Tibial artery (tissue), 4 donors: ENCODE measurements around the gene CCDC88B.

Experiments used
- DNase-seq, 2 donors: peaks; one replicate each; pipeline ENCODE4 v3.0.0-alpha.2; 2019
- H3K27ac ChIP-seq, 2 donors: fragments of 200-600 bp; sonication (generic) in 1 of 2; 1 replicate in 1 of 2; 2 replicates in 1 of 2; pipeline ENCODE4 v1.5.1; 2018 to 2019; ENCODE audit warnings: mild to moderate bottlenecking in 1 of 2
- H3K27me3 ChIP-seq, 2 donors: fragments of 200-600 bp; sonication (generic) in 1 of 2; one replicate each; pipeline versions ENCODE4 v1.5.1 to v1.6.0; 2016 to 2019
- H3K36me3 ChIP-seq, 3 donors: fragments of 200-600 bp; sonication (generic) in 2 of 3; one replicate each; pipeline ENCODE4 v1.5.1; 2016 to 2019; ENCODE audit warnings: mild to moderate bottlenecking in 2 of 3
- H3K4me1 ChIP-seq, 4 donors: fragments of 200-600 bp; sonication (generic) in 2 of 4; 1 replicate in 3 of 4; 2 replicates in 1 of 4; pipeline ENCODE4 v1.5.1; 2016 to 2019
- H3K4me3 ChIP-seq, 2 donors: fragments of 200-600 bp; sonication (generic) in 1 of 2; 1 replicate in 1 of 2; 2 replicates in 1 of 2; pipeline ENCODE4 v1.5.1; 2018 to 2019; ENCODE audit warnings: mild to moderate bottlenecking in 2 of 2
- H3K9me3 ChIP-seq, 3 donors: fragments of 200-600 bp; sonication (generic) in 1 of 3; one replicate each; pipeline ENCODE4 v1.5.1; 2016 to 2019
- intact Hi-C: fragments of 100-400 bp; cut with DNase I; formaldehyde crosslinking; loops from one replicate; pipeline ENCODE4 v1.15.0; 2023; ENCODE audit warnings: low total_unique reads
- TF ChIP-seq, protein P1 (sequence below), 2 experiments: fragments of 200-600 bp in 1 of 2; fragments of 450-650 bp in 1 of 2; IDR thresholded peaks; one replicate each; pipeline ENCODE4 v1.5.1; 2017 to 2019; ENCODE audit warnings: antibody characterized with exemption in 2 of 2, mild to moderate bottlenecking in 1 of 2, moderate library complexity in 1 of 2

The CCDC88B gene

DNA sequence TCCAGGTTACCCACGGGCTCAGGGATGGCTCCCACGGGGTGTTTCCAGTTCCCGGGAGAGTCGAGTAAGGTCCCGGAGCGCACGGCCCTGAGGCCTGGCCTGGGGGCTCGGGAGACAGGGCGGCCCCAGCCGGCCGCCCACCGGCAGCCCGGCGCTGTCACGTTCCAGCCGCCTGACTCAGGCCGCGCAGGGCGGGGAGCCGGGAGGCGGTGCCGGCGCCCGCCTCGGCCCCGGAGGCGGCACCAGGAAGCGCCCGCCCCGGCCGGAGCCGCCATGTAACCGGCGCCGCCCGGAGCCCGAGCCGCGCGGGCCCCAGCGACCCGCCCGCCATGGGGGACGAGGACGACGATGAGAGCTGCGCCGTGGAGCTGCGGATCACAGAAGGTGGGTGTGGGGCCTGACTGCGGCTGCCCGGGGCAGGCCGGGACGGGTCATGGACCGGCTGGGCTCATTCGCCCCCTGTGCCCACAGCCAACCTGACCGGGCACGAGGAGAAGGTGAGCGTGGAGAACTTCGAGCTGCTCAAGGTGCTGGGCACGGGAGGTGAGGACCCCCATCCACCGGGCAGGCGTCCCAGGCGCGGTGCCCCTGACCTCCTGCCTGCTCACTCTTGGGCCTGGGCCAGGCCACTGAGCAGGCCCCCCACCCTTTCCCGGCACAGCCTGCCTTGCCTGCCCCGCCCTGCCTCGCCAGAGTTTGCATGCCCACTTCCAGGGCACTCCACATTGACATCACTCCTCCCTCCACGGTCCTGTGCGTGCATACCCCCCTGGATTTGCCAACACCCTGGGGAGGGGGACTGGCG, 19.1 kb downstream of the CCDC88B start, which contains the start of gene RPS6KA4:
Gene RPS6KA4, plus strand, starts transcription at position 256 of the 805 bp plus-strand sequence. Its CDS starts 74 bp downstream, at position 330.
- H3K4me1 ChIP-seq: peaks cover 0 to 51% (median 36%) of the 10 kb centered on the region in 4 donors
- no peaks in the 10 kb centered on the region for H3K9me3 ChIP-seq
- peaks cover 24 to 34% (median 30%) of the 10 kb centered on the region in 3 donors for H3K36me3 ChIP-seq
- peak within 1 kb of the TSS; percentile 70 to 86 for H3K4me3 ChIP-seq
- DNase-seq: peak; percentile 53 to 84
- no peaks in the 10 kb centered on the region for H3K27me3 ChIP-seq
- TF ChIP-seq, protein P1, sequence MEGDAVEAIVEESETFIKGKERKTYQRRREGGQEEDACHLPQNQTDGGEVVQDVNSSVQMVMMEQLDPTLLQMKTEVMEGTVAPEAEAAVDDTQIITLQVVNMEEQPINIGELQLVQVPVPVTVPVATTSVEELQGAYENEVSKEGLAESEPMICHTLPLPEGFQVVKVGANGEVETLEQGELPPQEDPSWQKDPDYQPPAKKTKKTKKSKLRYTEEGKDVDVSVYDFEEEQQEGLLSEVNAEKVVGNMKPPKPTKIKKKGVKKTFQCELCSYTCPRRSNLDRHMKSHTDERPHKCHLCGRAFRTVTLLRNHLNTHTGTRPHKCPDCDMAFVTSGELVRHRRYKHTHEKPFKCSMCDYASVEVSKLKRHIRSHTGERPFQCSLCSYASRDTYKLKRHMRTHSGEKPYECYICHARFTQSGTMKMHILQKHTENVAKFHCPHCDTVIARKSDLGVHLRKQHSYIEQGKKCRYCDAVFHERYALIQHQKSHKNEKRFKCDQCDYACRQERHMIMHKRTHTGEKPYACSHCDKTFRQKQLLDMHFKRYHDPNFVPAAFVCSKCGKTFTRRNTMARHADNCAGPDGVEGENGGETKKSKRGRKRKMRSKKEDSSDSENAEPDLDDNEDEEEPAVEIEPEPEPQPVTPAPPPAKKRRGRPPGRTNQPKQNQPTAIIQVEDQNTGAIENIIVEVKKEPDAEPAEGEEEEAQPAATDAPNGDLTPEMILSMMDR (IDR thresholded peaks at IDR 0.05): peak in 1 of 2 experiments; percentile 29
- H3K27ac ChIP-seq: peak within 1 kb of the TSS; percentile 79 to 94
- intact Hi-C loops: no loop called here

DNA sequence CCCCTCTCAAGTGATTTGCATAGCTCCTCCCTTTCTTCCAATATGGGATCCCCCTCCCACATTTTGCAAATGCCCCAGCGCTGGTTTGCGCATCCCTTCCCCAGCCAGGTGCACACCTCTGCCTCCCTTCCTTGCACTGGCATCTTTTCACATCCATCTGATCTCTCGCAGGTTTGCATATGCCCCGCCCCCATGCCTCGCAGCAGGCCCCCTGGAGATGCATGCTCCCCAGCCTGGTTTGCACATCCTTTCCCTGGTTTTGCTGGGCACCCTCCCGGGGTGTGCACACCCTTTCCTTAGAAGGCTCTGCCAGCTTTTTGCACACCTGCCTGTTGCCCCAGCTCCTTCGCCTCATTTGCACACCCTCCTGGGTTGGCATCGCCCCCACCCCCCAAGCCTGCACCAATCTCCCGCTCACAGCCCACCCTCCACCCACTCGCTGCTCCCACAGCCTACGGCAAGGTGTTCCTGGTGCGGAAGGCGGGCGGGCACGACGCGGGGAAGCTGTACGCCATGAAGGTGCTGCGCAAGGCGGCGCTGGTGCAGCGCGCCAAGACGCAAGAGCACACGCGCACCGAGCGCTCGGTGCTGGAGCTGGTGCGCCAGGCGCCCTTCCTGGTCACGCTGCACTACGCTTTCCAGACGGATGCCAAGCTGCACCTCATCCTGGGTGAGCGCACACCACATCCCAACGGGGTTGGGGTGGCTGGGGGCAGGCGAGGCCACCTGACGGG, 19.9 kb downstream of the CCDC88B start:
- no peak for DNase-seq
- TF ChIP-seq, protein P1 (IDR thresholded peaks at IDR 0.05): no peak
- intact Hi-C loops: no loop called here
- Histone ChIP-seq H3K27ac (peak overlapping the region in 1 of 2 donors; percentile 94), H3K4me1 (peaks cover 0 to 45% (median 35%) of the 10 kb centered on the region in 4 donors), H3K27me3 (no peaks in the 10 kb centered on the region), H3K9me3 (no peaks in the 10 kb centered on the region), H3K36me3 (peaks cover 24 to 39% (median 38%) of the 10 kb centered on the region in 3 donors), H3K4me3 (peak overlapping the region; percentile 70 to 86)

DNA sequence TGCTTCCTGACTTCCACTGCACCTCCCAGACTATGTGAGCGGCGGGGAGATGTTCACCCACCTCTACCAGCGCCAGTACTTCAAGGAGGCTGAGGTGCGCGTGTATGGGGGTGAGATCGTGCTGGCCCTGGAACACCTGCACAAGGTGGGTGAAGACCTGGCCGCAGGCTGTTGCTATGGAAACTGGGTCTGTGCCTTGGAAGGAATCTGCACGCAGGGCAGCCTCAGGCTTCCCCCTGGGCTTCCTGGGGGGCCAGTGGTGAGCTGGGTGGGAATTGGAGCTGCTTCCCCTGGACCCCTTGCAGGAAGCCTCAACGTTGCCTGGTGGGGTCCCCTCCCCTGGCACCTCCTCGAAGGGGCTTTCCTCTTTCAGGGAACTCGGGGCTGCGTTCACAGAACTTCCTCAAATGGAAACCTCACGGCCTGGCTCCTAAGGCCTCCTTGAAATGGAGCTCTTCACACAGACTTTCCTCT, 20.5 kb downstream of the CCDC88B start:
- intact Hi-C loops: no loop called here
- TF ChIP-seq, protein P1 (IDR thresholded peaks at IDR 0.05): no peak
- Histone ChIP-seq H3K4me1 (peaks cover 0 to 39% (median 31%) of the 10 kb centered on the region in 4 donors), H3K4me3 (peak overlapping the region; percentile 70 to 86), H3K27ac (no peak overlapping the region), H3K36me3 (peaks cover 30 to 45% (median 44%) of the 10 kb centered on the region in 3 donors), H3K27me3 (no peaks in the 10 kb centered on the region), H3K9me3 (no peaks in the 10 kb centered on the region)
- no peak for DNase-seq

DNA sequence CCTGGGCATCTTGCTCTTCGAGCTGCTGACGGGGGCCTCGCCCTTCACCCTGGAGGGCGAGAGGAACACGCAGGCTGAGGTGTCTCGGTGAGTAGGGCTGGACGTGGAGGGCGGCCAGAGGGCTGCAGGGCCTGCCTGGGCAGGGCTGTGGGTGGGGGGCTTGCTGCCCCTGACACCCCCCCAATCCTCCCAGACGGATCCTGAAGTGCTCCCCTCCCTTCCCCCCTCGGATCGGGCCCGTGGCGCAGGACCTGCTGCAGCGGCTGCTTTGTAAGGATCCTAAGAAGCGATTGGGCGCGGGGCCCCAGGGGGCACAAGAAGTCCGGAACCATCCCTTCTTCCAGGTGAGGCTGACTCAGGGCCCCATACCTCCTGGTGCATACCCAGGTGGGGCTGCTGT, 21.7 kb downstream of the CCDC88B start:
- Histone ChIP-seq H3K27me3 (no peaks in the 10 kb centered on the region), H3K4me1 (peaks cover 0 to 35% (median 28%) of the 10 kb centered on the region in 4 donors), H3K4me3 (no peak overlapping the region), H3K36me3 (peaks cover 42 to 57% (median 55%) of the 10 kb centered on the region in 3 donors), H3K27ac (no peak overlapping the region), H3K9me3 (no peaks in the 10 kb centered on the region)
- no peak for DNase-seq
- TF ChIP-seq, protein P1 (IDR thresholded peaks at IDR 0.05): no peak
- intact Hi-C loops: no loop called here

DNA sequence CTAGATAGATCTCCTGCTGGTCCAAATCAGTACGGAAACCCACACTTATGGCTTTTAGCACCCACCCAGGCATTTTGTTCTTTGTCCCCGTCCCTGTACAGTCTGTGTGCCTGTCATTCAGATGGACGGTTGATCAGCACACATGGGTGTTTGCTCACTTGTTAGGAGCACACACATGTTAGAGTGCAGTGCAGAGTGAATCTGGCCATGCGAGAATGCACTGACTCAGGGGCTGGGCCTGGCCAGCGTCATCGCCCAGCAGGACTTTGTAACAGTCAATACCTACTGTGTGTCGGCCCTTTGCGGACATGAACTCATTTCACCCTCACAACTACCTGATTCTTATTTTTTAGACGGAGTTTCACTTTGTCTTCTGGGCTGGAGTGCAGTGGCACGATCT, 22.3 kb downstream of the CCDC88B start:
- Histone ChIP-seq H3K27me3 (no peaks in the 10 kb centered on the region), H3K4me3 (no peak overlapping the region), H3K4me1 (peaks cover 0 to 31% (median 26%) of the 10 kb centered on the region in 4 donors), H3K36me3 (peaks cover 49 to 64% (median 62%) of the 10 kb centered on the region in 3 donors), H3K27ac (no peak overlapping the region), H3K9me3 (no peaks in the 10 kb centered on the region)
- DNase-seq: no peak
- intact Hi-C loops: no loop called here
- TF ChIP-seq, protein P1 (IDR thresholded peaks at IDR 0.05): no peak
